Lower leg skin (tissue), 4 donors: Measurements from ENCODE around the gene ONECUT2. TPM values are rescaled to one million over a fixed set of nuclear protein-coding genes. Genes with fewer than 3 reads are reported as not detected.
"Not testable (repeated sequence)": the region's sequence is repeated elsewhere in the genome, so short reads cannot be mapped to it uniquely, and the experiment has no call there.

Experiments used
- DNase-seq, 2 donors: peaks; one replicate each; pipeline ENCODE4 v3.0.0-alpha.2; 2019; ENCODE audit warnings: low spot score in 2 of 2
- H3K4me3 ChIP-seq: fragments of 200-600 bp; sonication (generic); 2 replicates; pipeline ENCODE4 v1.5.1; 2017; ENCODE audit warnings: mild to moderate bottlenecking, low read depth; ENCODE audit not compliant: poor library complexity, severe bottlenecking
- CTCF ChIP-seq, 3 donors: fragments of 450-650 bp; IDR thresholded peaks; one replicate each; pipeline ENCODE4 v1.5.1; 2016; ENCODE audit warnings: antibody characterized with exemption in 3 of 3, mild to moderate bottlenecking in 3 of 3, moderate library complexity in 2 of 3
- POLR2A ChIP-seq, 2 donors: fragments of 450-650 bp; IDR thresholded peaks; one replicate each; pipeline ENCODE4 v1.6.1; 2016 to 2017; ENCODE audit warnings: antibody characterized with exemption in 2 of 2, mild to moderate bottlenecking in 1 of 2, moderate library complexity in 1 of 2
- WGBS, 2 donors: methylation state at CpG; one replicate each; pipeline ENCODE4 v1.1.5; 2018; 5-methylcytosine and 5-hydroxymethylcytosine counted together
- intact Hi-C: fragments of 100-400 bp; cut with DNase I; formaldehyde crosslinking; loops from one replicate; pipeline ENCODE4 v1.15.0; 2023; ENCODE audit warnings: low total_unique reads
- total RNA-seq, 4 donors: library from RNA; depleted of rRNA; stranded (reverse); fragments of >200 nt; gene quantifications; one replicate each; pipeline ENCODE4 v1.1.0, GENCODE V29; 2016

Gene ONECUT2
- total RNA-seq, result under 1 TPM in 3 of 4 donors, not detected in 1; 0.02 to 0.08 (median 0.06) TPM

- intact Hi-C loops, result no loop called here
- peak; percentile 80 to 97 for DNase-seq
- TF ChIP-seq POLR2A (IDR thresholded peaks at IDR 0.05), result no peak
- TF ChIP-seq CTCF (IDR thresholded peaks at IDR 0.05), result no peak
- peak within 1 kb of the TSS; percentile 24 for H3K4me3 ChIP-seq
- 0 to 1% methylated on average over 49 to 55 of the region's 69 CpGs for WGBS, 2 donors
Observed at GRCh38 chr18:57434536-57435494, at the start of gene ONECUT2. Gene ONECUT2, plus strand, starts transcription at chr18:57435374. Its CDS starts 343 bp downstream, at chr18:57435717.

- H3K4me3 ChIP-seq, result no peak overlapping the region
- TF ChIP-seq POLR2A (IDR thresholded peaks at IDR 0.05) (no peak), CTCF (IDR thresholded peaks at IDR 0.05) (no peak)
- intact Hi-C loops, result no loop called here
- WGBS, 2 donors, result 47 to 55% methylated on average over 2 of the region's 2 CpGs
- no peak for DNase-seq
Observed at GRCh38 chr18:57389271-57389670, 45.9 kb upstream of the ONECUT2 start.

GRCh38 chr18:57390044-57390443 lies 45.1 kb upstream of the ONECUT2 start:
- TF ChIP-seq POLR2A (IDR thresholded peaks at IDR 0.05), result no peak
- no peak for TF ChIP-seq CTCF (IDR thresholded peaks at IDR 0.05)
- intact Hi-C loops, result no loop called here
- H3K4me3 ChIP-seq, result no peak overlapping the region
- 45 to 52% methylated on average over 3 of the region's 3 CpGs for WGBS, 2 donors
- DNase-seq, result no peak

- DNase-seq, intact Hi-C loops, H3K4me3 ChIP-seq: not testable (repeated sequence)
- WGBS, 2 donors, result 88 to 94% methylated on average over 1 of the region's 1 CpG
Observed at GRCh38 chr18:57394749-57395148, 40.4 kb upstream of the ONECUT2 start.

GRCh38 chr18:57396831-57397230 lies 38.3 kb upstream of the ONECUT2 start:
- intact Hi-C loops, DNase-seq, H3K4me3 ChIP-seq: not testable (repeated sequence)
- WGBS, 2 donors, result 92 to 93% methylated on average over 7 of the region's 7 CpGs

- DNase-seq, result no peak
- H3K4me3 ChIP-seq, result no peak overlapping the region
- WGBS, 2 donors, result 62 to 78% methylated on average over 2 of the region's 2 CpGs
- no peak for TF ChIP-seq POLR2A (IDR thresholded peaks at IDR 0.05)
- TF ChIP-seq CTCF (IDR thresholded peaks at IDR 0.05), result no peak
- intact Hi-C loops, result no loop called here
Observed at GRCh38 chr18:57397440-57398132, 37.6 kb upstream of the ONECUT2 start.
